SU-DHL-6 (cell line): ENCODE measurements around the gene CSF3R.

Experiments
- EZH2phosphoT487 ChIP-seq: fragments of 200-600 bp; sonication (generic), shearing (Covaris generic); conservative IDR thresholded peaks from 2 replicates; pipeline ENCODE4 v1.6.1; 2018; ENCODE audit warnings: mild to moderate bottlenecking, antibody characterized with exemption, low read length, moderate library complexity, mixed read lengths
- TF ChIP-seq, protein P1 (sequence below): fragments of 200-600 bp; sonication (generic); IDR thresholded peaks from one replicate; pipeline ENCODE4 v1.5.1; 2017; ENCODE audit warnings: antibody characterized with exemption, mild to moderate bottlenecking, low read length, moderate library complexity; ENCODE audit not compliant: insufficient read depth, poor library complexity, severe bottlenecking

DNA sequence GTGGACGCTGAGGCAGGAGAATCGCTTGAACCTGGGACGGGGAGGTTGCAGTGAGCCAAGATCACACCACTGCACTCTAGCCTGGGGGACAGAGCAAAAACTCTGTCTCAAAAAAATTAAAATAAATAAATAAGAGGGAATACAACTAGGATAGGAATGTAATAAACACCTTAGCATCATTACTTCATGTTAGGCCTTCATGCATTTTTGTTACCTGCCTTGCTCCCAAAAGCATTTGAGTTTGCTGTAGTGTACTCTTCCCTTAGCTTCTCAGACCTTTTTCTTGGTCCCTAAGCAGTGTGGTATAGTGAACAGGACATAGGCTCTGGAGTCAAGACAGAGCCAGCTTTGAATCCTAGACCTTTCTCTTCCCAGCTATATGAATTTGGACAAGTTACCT is 29.7 kb downstream of the CSF3R start:
- no peak for TF ChIP-seq EZH2phosphoT487
- TF ChIP-seq, protein P1, sequence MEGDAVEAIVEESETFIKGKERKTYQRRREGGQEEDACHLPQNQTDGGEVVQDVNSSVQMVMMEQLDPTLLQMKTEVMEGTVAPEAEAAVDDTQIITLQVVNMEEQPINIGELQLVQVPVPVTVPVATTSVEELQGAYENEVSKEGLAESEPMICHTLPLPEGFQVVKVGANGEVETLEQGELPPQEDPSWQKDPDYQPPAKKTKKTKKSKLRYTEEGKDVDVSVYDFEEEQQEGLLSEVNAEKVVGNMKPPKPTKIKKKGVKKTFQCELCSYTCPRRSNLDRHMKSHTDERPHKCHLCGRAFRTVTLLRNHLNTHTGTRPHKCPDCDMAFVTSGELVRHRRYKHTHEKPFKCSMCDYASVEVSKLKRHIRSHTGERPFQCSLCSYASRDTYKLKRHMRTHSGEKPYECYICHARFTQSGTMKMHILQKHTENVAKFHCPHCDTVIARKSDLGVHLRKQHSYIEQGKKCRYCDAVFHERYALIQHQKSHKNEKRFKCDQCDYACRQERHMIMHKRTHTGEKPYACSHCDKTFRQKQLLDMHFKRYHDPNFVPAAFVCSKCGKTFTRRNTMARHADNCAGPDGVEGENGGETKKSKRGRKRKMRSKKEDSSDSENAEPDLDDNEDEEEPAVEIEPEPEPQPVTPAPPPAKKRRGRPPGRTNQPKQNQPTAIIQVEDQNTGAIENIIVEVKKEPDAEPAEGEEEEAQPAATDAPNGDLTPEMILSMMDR, result no peak
